ENCODE results near the gene CNPY4. TPM values are rescaled to one million over a fixed set of nuclear protein-coding genes. Genes with fewer than 3 reads are reported as not detected.

The CNPY4 gene
- total and polyA plus RNA-seq, 4 donors, result 22.5 to 65.7 (median 31.6) TPM

DNA sequence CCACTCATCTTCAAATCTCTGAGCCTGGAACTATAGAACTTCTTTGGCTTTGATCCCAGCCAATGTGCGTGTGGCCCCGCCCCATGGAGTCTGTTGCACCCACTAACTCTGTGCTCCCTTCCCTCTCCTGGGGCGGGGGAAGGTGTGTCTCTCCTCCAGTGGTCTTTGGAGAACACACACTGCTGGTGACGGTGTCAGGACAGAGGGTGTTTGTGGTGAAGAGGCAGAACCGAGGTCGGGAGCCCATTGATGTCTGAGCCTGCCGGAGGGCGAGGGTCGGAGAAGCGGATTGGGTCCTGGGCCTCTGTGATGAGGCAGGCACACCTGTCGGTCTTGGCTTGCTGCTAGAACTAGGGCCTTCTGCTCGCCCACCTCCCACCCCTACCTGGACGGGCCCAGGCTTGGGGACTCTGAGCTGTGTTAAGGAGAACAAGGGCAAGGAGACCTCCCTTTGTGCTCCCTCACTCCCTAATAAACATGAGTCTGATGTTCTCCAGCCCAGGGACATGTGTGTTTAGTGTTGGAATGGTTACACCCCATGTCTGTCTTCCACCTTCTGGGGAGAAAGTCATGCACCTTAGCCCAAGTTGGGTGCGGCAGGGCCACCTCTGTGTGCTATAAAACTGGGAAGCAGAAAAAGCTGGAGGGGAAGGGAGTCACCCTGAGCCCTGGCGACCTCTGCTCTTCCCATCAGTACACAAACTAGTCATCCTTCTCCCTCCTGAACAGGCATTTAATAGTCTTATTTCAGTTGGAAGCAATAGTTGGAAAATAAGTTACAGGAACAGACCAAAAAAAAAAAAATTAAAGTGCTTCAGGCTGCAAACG is 34.5 kb downstream of the CNPY4 start:
- no peak for DNase-seq (ENCODE audit: low read depth in 4 of 6, low spot score in 6 of 6)
- Histone ChIP-seq H3K4me1 (ENCODE audit: control insufficient read depth, insufficient read depth, low read length) (peaks cover 33% of the 10 kb centered on the region), H3K9me3 (ENCODE audit: control insufficient read depth, insufficient read depth, low read length) (no peaks in the 10 kb centered on the region), H3K4me3 (ENCODE audit: low read depth, low read length) (no peak overlapping the region), H3K27me3 (ENCODE audit: control insufficient read depth, insufficient read depth, low read length) (no peaks in the 10 kb centered on the region), H3K27ac (ENCODE audit: low read depth, low read length) (no peak overlapping the region), H3K36me3 (ENCODE audit: control insufficient read depth, insufficient read depth, low read length) (peaks cover 47% of the 10 kb centered on the region)
- whole genome bisulfite sequencing (ENCODE audit: insufficient coverage), result 75% methylated on average over 2 of the region's 16 CpGs

DNA sequence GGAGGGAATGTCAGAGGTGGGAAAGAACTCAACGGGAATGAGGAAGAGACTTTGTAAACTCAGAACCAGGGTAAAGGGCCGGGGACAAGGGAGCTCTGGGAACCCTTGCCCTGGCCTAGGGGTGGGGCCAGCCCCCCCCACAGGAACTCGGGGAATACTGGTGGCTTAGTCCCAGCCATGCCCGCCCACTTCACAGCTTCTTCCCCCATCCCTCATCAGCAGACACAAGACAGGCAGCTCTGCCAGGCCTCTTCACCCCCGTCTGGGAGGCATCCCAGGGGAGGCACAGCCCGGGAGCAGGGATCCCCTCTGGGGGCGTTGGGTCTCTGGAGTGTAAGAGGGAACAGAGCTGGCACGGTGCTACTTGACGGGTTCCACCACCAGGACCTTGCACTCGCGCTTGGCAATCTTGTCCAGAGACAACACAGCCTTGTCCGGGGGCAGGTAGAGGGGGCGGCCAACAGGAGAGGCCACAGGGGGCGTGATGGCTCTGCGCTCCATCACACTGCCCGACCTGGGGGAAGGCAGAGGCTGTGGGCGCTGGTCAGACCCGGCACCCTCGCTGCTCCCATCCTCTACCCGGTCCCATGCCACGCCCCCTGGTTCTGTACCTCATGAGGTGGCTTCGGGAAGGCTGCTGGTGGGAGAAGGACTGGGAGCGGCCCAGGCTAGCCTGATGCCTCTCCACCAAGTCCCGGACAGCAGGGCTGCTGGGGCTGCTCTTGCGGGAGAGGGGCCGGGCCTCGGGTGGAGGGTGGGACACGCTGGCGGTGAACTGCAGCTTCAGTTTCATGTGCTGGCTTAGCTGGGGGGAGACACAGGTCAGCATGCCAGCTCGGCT is 35.4 kb downstream of the CNPY4 start:
- Histone ChIP-seq H3K9me3 (ENCODE audit: control insufficient read depth, insufficient read depth, low read length) (no peaks in the 10 kb centered on the region), H3K27me3 (ENCODE audit: control insufficient read depth, insufficient read depth, low read length) (no peaks in the 10 kb centered on the region), H3K4me1 (ENCODE audit: control insufficient read depth, insufficient read depth, low read length) (peaks cover 28% of the 10 kb centered on the region), H3K36me3 (ENCODE audit: control insufficient read depth, insufficient read depth, low read length) (peaks cover 47% of the 10 kb centered on the region), H3K27ac (ENCODE audit: low read depth, low read length) (no peak overlapping the region), H3K4me3 (ENCODE audit: low read depth, low read length) (no peak overlapping the region)
- no peak for DNase-seq (ENCODE audit: low read depth in 4 of 6, low spot score in 6 of 6)
- 84% methylated on average over 26 of the region's 30 CpGs for WGBS (ENCODE audit: insufficient coverage)

DNA sequence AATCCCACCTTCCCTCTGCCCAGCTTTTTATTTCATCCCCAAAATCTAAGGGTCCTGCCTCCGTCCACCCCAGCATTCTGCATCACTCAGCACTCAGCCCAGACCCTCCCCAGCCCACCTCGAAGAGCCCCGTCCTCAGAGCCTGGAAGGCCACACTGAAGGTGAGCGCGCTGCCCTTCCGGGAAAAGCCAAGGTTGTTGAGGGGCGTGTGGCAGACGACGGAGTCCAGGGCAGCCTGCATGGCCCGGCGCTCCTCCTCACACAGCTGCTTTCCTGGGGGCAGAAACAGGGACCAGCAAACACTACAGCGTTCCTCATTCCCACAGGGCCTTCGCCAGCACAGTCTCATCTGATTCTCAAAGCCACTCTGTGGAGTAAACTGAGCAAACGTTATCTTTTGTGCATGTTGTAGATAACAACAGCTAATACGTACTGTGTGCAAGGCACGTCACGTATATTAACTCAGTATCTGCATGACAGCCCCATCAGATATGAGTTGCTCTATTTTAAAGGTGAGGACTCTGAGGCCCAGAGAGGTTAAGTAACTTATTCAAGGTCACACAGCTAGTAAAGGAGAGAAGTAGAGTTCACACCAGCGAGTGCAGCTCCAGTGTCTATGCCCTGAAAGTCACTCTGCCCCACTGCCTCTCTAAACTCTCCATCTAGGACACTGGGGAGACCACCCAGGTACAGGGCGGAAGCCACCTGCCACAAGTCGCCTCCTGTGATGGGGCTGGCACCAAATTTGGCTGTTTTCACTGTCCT is 36.3 kb downstream of the CNPY4 start:
- H3K27me3 ChIP-seq (ENCODE audit: control insufficient read depth, insufficient read depth, low read length), result no peaks in the 10 kb centered on the region
- WGBS (ENCODE audit: insufficient coverage), result 92% methylated on average over 17 of the region's 20 CpGs
- H3K36me3 ChIP-seq (ENCODE audit: control insufficient read depth, insufficient read depth, low read length), result peaks cover 49% of the 10 kb centered on the region
- no peak for DNase-seq (ENCODE audit: low read depth in 4 of 6, low spot score in 6 of 6)
- peaks cover 26% of the 10 kb centered on the region for H3K4me1 ChIP-seq (ENCODE audit: control insufficient read depth, insufficient read depth, low read length)
- H3K9me3 ChIP-seq (ENCODE audit: control insufficient read depth, insufficient read depth, low read length), result no peaks in the 10 kb centered on the region
- H3K4me3 ChIP-seq (ENCODE audit: low read depth, low read length), result no peak overlapping the region
- H3K27ac ChIP-seq (ENCODE audit: low read depth, low read length), result no peak overlapping the region

DNA sequence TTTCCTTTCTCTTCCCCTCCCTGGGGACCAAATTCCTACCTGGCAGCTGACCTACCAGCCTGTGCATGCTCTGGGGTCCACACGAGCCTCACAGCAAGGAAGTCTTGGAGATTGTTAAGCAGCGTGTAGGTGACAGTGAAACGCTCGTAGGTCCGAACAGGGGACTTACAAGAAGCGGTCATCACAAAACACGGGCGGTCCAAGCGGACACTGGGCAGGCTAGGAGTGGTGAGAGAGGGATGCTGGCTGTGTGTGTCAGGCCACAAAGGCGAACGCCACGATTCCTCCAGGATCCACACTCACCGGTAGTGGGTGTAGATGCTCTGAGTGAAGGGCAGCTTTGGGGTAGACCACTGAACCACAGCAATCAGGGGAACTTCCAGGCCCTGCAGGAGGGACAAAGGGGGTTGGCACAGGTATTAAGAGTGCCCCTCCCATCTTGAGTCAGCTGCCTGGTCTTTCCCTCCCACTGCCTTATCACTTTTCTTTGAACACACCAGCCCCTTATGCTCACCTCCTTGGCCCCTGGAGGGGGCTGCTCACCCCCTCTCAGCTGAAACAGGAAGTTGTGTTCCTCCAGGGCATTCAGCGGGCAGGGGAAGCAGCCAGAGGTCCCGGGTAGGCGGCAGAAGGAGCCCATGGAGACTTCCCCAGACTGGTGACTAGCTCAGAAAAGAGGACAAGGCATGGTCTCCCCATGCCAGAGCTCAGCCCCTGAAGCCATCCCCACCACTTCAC is 37.1 kb downstream of the CNPY4 start:
- 96% methylated on average over 9 of the region's 16 CpGs for WGBS (ENCODE audit: insufficient coverage)
- H3K27me3 ChIP-seq (ENCODE audit: control insufficient read depth, insufficient read depth, low read length), result no peaks in the 10 kb centered on the region
- H3K4me3 ChIP-seq (ENCODE audit: low read depth, low read length), result no peak overlapping the region
- no peaks in the 10 kb centered on the region for H3K9me3 ChIP-seq (ENCODE audit: control insufficient read depth, insufficient read depth, low read length)
- DNase-seq (ENCODE audit: low read depth in 4 of 6, low spot score in 6 of 6), result no peak
- H3K36me3 ChIP-seq (ENCODE audit: control insufficient read depth, insufficient read depth, low read length), result peaks cover 48% of the 10 kb centered on the region
- H3K4me1 ChIP-seq (ENCODE audit: control insufficient read depth, insufficient read depth, low read length), result peaks cover 26% of the 10 kb centered on the region
- no peak overlapping the region for H3K27ac ChIP-seq (ENCODE audit: low read depth, low read length)

DNA sequence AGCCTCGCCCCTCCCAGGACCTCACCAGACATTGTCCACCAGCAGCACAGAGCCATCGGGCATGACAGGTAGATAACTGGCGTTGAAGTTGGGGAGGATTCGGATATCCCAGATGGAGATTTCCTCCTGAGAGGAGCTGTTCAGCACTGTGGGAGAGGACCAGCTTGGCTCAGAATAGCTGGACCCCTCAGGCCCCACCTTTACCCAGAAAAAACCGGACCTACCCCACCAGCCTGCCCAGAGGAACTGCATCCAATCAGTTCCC is 37.6 kb downstream of the CNPY4 start:
- 17% methylated on average over 1 of the region's 5 CpGs for WGBS (ENCODE audit: insufficient coverage)
- no peak overlapping the region for H3K4me3 ChIP-seq (ENCODE audit: low read depth, low read length)
- no peaks in the 10 kb centered on the region for H3K9me3 ChIP-seq (ENCODE audit: control insufficient read depth, insufficient read depth, low read length)
- H3K27ac ChIP-seq (ENCODE audit: low read depth, low read length), result no peak overlapping the region
- H3K27me3 ChIP-seq (ENCODE audit: control insufficient read depth, insufficient read depth, low read length), result no peaks in the 10 kb centered on the region
- DNase-seq (ENCODE audit: low read depth in 4 of 6, low spot score in 6 of 6), result no peak
- peaks cover 26% of the 10 kb centered on the region for H3K4me1 ChIP-seq (ENCODE audit: control insufficient read depth, insufficient read depth, low read length)
- H3K36me3 ChIP-seq (ENCODE audit: control insufficient read depth, insufficient read depth, low read length), result peaks cover 45% of the 10 kb centered on the region

DNA sequence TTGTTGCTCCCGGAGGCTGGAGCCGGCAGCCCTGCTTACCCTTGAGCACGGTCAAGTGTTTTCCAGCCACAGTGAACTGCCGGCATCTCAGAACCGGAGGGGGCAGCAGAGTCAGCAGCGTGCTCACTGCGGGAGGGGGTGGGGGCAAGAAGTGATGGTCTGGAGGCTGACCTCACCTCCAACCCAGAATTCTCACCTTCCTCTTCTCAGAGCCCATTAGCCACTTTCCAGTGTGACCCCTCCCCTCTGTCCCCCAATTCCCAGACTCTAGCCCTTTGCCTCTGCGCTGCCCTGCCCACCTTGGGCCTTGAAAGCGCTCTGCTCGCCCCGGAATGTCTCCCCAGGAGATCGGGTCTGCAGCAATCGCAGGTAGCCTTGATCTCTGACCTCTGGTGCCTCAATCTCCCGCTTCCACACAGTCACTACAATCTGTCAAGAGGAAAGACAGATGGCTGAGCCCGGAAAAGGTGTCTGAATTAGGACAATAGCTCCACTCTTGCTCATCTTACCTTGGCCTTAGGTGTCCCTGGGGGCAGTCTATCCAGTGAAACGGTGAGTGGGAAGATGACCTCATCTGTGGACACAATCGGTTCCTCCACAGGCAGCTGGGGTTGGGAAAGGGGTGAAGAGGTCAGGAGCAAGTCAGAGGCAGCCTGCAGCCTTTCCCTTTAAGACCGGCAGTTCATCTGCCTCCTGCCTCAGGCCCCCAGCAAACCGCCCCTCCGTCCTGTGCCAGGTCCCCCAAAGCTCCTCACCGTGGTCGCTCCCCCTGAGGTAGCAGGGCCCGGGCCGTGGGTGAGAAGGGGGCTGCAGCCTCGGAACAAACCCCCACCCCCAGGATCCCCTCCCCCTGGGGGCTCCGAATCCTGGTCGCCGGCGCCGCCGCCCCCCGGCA is 38.1 kb downstream of the CNPY4 start:
- H3K4me3 ChIP-seq (ENCODE audit: low read depth, low read length), result peak overlapping the region; percentile 66
- WGBS (ENCODE audit: insufficient coverage), result 14% methylated on average over 21 of the region's 32 CpGs
- peaks cover 26% of the 10 kb centered on the region for H3K4me1 ChIP-seq (ENCODE audit: control insufficient read depth, insufficient read depth, low read length)
- H3K27me3 ChIP-seq (ENCODE audit: control insufficient read depth, insufficient read depth, low read length), result no peaks in the 10 kb centered on the region
- H3K9me3 ChIP-seq (ENCODE audit: control insufficient read depth, insufficient read depth, low read length), result no peaks in the 10 kb centered on the region
- no peak overlapping the region for H3K27ac ChIP-seq (ENCODE audit: low read depth, low read length)
- no peak for DNase-seq (ENCODE audit: low read depth in 4 of 6, low spot score in 6 of 6)
- peaks cover 45% of the 10 kb centered on the region for H3K36me3 ChIP-seq (ENCODE audit: control insufficient read depth, insufficient read depth, low read length)

DNA sequence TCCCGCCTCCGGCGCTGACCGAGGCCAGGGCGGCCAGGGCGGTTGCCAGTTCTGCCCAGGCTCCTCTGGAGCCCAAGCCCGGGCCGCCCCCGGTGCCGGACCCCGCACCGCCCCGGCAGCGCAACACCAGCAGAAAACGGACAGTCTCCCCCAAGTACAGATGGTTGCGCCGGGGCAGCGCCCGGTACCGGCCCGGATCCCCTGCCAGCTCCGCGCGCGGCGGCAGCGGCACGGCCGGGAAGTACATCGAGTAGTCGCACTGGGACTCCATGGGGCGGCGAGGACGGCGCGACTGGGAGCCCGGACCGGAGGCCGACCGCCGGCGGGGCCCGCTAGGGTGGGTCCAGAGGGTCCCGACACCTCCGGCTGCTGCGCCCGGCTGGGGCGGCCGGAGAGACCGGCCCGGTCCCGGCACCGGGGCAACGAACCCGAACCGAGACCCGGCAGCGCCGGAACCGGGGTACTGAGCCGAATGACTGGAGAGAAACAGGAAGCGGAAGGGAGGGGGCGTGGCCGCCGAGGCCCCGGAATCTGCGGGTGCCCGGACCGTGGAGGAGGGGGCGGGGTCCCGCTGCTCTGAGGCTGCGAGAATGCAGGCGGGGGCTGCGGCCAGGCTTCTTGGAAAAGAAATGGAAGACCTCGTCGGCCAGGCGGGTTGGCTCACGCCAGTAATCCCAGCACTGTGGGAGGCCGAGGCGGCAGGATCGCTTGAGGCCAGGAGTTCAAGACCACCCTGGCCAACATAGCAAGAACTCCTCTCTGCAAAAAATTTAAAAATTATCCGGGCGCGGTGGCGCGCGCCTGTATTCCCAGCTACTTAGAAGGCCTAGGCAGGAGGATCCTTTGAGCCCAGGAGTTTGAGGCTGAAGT is 39.0 kb downstream of the CNPY4 start, which contains the start of gene TRAPPC14:
Gene TRAPPC14, minus strand, starts transcription at position 495 of the 870 bp plus-strand sequence. Its CDS starts 224 bp downstream, at position 271.
- Histone ChIP-seq H3K27me3 (ENCODE audit: control insufficient read depth, insufficient read depth, low read length) (no peaks in the 10 kb centered on the region), H3K4me3 (ENCODE audit: low read depth, low read length) (peak within 1 kb of the TSS; percentile 66), H3K9me3 (ENCODE audit: control insufficient read depth, insufficient read depth, low read length) (no peaks in the 10 kb centered on the region), H3K4me1 (ENCODE audit: control insufficient read depth, insufficient read depth, low read length) (peaks cover 29% of the 10 kb centered on the region), H3K27ac (ENCODE audit: low read depth, low read length) (peak within 1 kb of the TSS; percentile 88), H3K36me3 (ENCODE audit: control insufficient read depth, insufficient read depth, low read length) (peaks cover 39% of the 10 kb centered on the region)
- DNase-seq (ENCODE audit: low read depth in 4 of 6, low spot score in 6 of 6), result peak; percentile 58 to 96 (median 82)
- 0% methylated on average over 82 of the region's 87 CpGs for WGBS (ENCODE audit: insufficient coverage)

DNA sequence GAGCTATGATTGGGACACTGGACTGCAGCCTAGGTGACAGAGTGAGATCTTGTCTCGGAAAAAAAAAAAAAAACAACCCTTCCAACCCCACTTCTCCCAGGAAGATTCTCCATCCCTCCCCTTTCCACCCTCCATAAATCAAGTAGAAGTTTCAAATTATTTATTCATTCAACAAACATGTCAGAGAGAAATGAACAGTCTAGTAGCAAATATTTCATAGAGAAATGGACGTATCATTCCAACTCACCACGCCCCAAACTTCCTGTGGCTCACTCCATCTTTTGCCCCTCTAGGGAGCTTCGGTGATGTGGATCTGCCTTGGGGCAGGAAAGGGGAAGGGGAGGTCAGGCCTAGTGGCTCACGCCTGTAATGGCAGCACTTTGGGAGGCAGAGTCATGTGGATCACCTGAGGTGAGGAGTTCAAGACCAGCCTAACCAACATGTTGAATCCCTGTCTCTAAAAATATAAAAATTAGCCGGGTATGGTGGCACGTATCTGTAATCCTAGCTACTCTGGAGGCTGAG is 39.7 kb downstream of the CNPY4 start:
- DNase-seq (ENCODE audit: low read depth in 4 of 6, low spot score in 6 of 6), result no peak
- WGBS (ENCODE audit: insufficient coverage), result no CpG with 5 or more reads among the region's 7 CpGs
- Histone ChIP-seq H3K4me1 (ENCODE audit: control insufficient read depth, insufficient read depth, low read length) (peaks cover 29% of the 10 kb centered on the region), H3K36me3 (ENCODE audit: control insufficient read depth, insufficient read depth, low read length) (peaks cover 34% of the 10 kb centered on the region), H3K4me3 (ENCODE audit: low read depth, low read length) (peak overlapping the region; percentile 66), H3K27me3 (ENCODE audit: control insufficient read depth, insufficient read depth, low read length) (no peaks in the 10 kb centered on the region), H3K27ac (ENCODE audit: low read depth, low read length) (peak overlapping the region; percentile 88), H3K9me3 (ENCODE audit: control insufficient read depth, insufficient read depth, low read length) (no peaks in the 10 kb centered on the region)
